ENCODE results near the gene DZIP1L. TPM values are rescaled to one million over a fixed set of nuclear protein-coding genes. Genes with fewer than 3 reads are reported as not detected.

The DZIP1L gene
- polyA plus RNA-seq, 3 donors from 2014 or later = not detected

- H3K9me3 Mint-ChIP-seq = no peaks in the 10 kb centered on the region
- no peak for DNase-seq
- H3K27me3 Mint-ChIP-seq (ENCODE audit: low read depth in 3 of 3) = peaks cover 0 to 6% (median 0%) of the 10 kb centered on the region in 3 donors
- H3K4me3 Mint-ChIP-seq = no peak overlapping the region
- no peaks in the 10 kb centered on the region for H3K36me3 Mint-ChIP-seq
- H3K27ac Mint-ChIP-seq = no peak overlapping the region
- H3K4me1 Mint-ChIP-seq = no peaks in the 10 kb centered on the region
Observed at GRCh38 chr3:138070006-138070405, 45.4 kb downstream of the DZIP1L start.

- no peak overlapping the region for H3K4me3 Mint-ChIP-seq
- H3K27ac Mint-ChIP-seq = no peak overlapping the region
- peaks cover 0 to 6% (median 0%) of the 10 kb centered on the region in 3 donors for H3K27me3 Mint-ChIP-seq (ENCODE audit: low read depth in 3 of 3)
- peak; percentile 31 to 49 (median 40) for DNase-seq
- H3K36me3 Mint-ChIP-seq = no peaks in the 10 kb centered on the region
- H3K4me1 Mint-ChIP-seq = no peaks in the 10 kb centered on the region
- no peaks in the 10 kb centered on the region for H3K9me3 Mint-ChIP-seq
Observed at GRCh38 chr3:138068579-138069174, 46.7 kb downstream of the DZIP1L start.

DNA sequence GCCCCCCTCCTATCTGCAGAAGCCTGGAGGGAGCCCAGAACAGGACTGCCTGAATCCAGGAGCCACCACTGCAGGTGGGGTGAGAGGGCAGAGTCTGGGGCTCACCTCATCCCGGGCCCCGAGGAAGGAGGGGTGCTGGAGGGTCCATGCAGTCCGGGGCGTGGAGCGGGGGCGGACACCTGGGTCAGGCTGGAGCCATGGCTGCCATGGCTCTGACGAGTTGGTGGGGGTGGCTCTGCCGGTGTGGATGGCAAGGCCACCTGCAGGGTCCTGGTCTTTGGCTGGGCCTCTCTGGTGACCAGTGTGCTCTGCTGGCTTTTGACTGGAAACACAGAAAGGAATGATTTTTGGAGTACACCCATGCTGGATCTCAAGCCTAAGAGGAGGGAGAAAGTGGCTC lies 47.4 kb downstream of the DZIP1L start:
- H3K9me3 Mint-ChIP-seq = no peaks in the 10 kb centered on the region
- H3K36me3 Mint-ChIP-seq = no peaks in the 10 kb centered on the region
- no peak overlapping the region for H3K27ac Mint-ChIP-seq
- no peaks in the 10 kb centered on the region for H3K4me1 Mint-ChIP-seq
- no peak overlapping the region for H3K4me3 Mint-ChIP-seq
- DNase-seq = no peak
- H3K27me3 Mint-ChIP-seq (ENCODE audit: low read depth in 3 of 3) = peaks cover 0 to 6% (median 0%) of the 10 kb centered on the region in 3 donors

DNA sequence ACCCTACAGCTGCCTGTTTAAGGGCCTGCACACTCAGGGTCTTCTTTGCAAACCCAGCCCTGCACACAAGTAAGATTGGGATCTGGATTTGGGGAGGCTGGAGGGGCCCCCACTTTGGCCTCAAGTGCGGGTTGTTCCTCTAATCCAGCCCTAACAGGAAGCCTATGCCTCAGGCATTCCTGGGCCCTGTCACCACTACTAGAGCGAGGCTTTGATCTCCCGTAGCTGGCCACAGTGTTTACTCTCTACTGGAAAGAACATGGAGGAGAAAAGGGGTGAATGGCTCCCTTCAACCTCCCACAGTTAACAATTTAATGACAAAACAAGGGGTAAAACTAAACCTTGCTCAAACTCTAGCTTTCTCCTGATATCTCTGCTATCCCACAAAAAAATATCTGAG lies 48.4 kb downstream of the DZIP1L start:
- no peak overlapping the region for H3K4me3 Mint-ChIP-seq
- H3K27me3 Mint-ChIP-seq (ENCODE audit: low read depth in 3 of 3) = no peaks in the 10 kb centered on the region
- no peak overlapping the region for H3K27ac Mint-ChIP-seq
- H3K4me1 Mint-ChIP-seq = no peaks in the 10 kb centered on the region
- no peak for DNase-seq
- H3K9me3 Mint-ChIP-seq = no peaks in the 10 kb centered on the region
- no peaks in the 10 kb centered on the region for H3K36me3 Mint-ChIP-seq

DNA sequence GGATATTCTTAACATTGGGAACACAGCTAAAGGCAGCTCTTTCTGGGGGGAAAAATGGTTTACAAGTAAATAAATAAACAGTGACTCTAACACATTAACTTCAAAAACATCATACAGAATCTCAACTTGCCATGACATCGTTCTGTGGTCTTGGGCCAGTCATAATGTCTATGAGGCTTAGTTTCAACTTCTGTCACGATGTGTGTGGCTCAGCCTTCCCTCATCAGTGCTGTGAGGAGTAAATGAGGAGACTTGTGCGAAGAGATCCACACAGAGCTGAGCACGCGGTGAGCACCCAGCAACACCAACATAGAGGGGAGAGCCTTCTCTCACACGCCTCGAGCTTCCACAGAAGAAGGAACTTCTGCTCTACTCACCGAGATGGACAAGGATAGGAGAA lies 49.0 kb downstream of the DZIP1L start:
- H3K36me3 Mint-ChIP-seq = no peaks in the 10 kb centered on the region
- H3K9me3 Mint-ChIP-seq = no peaks in the 10 kb centered on the region
- H3K27ac Mint-ChIP-seq = no peak overlapping the region
- H3K4me1 Mint-ChIP-seq = no peaks in the 10 kb centered on the region
- H3K4me3 Mint-ChIP-seq = no peak overlapping the region
- no peaks in the 10 kb centered on the region for H3K27me3 Mint-ChIP-seq (ENCODE audit: low read depth in 3 of 3)
- no peak for DNase-seq

DNA sequence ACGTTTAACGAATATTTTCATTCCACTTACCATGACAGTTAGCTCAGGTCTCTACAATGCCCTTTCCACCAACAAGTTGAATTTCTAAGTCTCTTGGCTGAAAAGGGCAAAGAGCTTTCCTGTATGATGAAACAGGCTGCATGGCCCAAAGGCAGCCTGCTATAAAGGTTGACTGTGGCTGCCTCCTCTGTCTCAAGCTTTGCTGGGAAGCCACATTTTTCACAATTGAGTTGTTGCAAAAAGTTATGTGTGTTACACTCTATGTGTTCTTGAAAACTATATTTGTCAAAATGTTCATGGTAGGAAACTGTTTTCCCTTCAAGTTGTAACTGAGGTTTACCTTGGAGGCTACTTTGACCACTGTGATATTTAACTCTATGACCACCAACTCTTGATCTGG lies 49.5 kb downstream of the DZIP1L start:
- Mint-ChIP-seq H3K36me3 (no peaks in the 10 kb centered on the region), H3K4me1 (no peaks in the 10 kb centered on the region), H3K27ac (no peak overlapping the region), H3K27me3 (ENCODE audit: low read depth in 3 of 3) (no peaks in the 10 kb centered on the region), H3K9me3 (no peaks in the 10 kb centered on the region), H3K4me3 (no peak overlapping the region)
- DNase-seq = no peak

- peaks cover 0 to 6% (median 0%) of the 10 kb centered on the region in 3 donors for H3K27me3 Mint-ChIP-seq (ENCODE audit: low read depth in 3 of 3)
- no peaks in the 10 kb centered on the region for H3K4me1 Mint-ChIP-seq
Observed at GRCh38 chr3:138063416-138063815, 52.0 kb downstream of the DZIP1L start.

GRCh38 chr3:138062626-138063025 lies 52.8 kb downstream of the DZIP1L start:
- DNase-seq = no peak
- peaks cover 0 to 6% (median 0%) of the 10 kb centered on the region in 3 donors for H3K27me3 Mint-ChIP-seq (ENCODE audit: low read depth in 3 of 3)
- no peaks in the 10 kb centered on the region for H3K36me3 Mint-ChIP-seq
- H3K27ac Mint-ChIP-seq = no peak overlapping the region
- no peak overlapping the region for H3K4me3 Mint-ChIP-seq
- H3K9me3 Mint-ChIP-seq = no peaks in the 10 kb centered on the region
- H3K4me1 Mint-ChIP-seq = no peaks in the 10 kb centered on the region

More at GRCh38 chr3:138063416-138063815, 52.0 kb downstream of the DZIP1L start:
- Mint-ChIP-seq H3K36me3 (no peaks in the 10 kb centered on the region), H3K4me3 (no peak overlapping the region), H3K27ac (no peak overlapping the region), H3K9me3 (no peaks in the 10 kb centered on the region)
- no peak for DNase-seq

DNA sequence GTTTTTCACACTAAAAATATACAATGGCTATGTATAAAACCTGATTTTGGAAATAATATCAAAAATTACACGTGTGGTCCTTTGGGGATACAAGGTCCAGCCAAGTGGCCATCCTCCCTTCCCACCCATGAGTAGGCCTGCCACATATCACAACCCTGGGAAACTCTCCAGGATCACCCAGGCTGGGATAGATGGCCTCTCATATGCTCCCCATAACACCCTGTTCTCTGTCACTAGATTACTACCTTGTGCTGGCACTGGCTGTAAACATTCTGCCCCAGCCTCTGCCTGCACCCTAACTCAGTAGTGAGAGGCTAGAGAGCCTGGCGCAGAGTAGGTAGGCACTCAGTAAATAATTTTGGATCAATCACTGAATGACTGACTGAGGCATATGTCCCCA lies 53.4 kb downstream of the DZIP1L start:
- no peak overlapping the region for H3K4me3 Mint-ChIP-seq

DNA sequence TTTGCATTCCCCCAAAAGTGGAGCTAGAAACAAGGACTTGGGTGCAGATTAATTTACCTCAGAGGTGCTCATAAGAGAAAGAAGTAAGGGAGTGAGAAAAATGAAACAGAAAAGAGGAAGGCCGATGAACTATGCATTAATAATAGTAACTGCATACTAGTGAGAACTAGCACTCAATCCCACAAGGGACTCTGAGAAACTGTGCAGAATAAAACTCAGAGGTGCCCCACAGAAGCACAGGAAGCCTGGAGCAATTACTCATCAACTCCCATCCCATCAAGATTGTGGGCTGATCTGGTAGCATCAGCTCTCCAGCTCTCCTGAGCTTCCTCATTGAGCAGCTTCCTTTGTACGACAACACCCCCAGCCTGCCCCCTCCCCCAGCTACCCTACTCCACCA lies 54.6 kb downstream of the DZIP1L start:
- peaks cover 0 to 6% (median 0%) of the 10 kb centered on the region in 3 donors for H3K27me3 Mint-ChIP-seq (ENCODE audit: low read depth in 3 of 3)
- no peak for DNase-seq
- no peaks in the 10 kb centered on the region for H3K36me3 Mint-ChIP-seq
- no peak overlapping the region for H3K4me3 Mint-ChIP-seq
- no peaks in the 10 kb centered on the region for H3K9me3 Mint-ChIP-seq
- H3K4me1 Mint-ChIP-seq = no peaks in the 10 kb centered on the region
- H3K27ac Mint-ChIP-seq = no peak overlapping the region

More for the DNA sequence above, 53.4 kb downstream of the DZIP1L start:
- Mint-ChIP-seq H3K4me1 (no peaks in the 10 kb centered on the region), H3K36me3 (no peaks in the 10 kb centered on the region), H3K27ac (no peak overlapping the region), H3K9me3 (no peaks in the 10 kb centered on the region), H3K27me3 (ENCODE audit: low read depth in 3 of 3) (peaks cover 0 to 6% (median 0%) of the 10 kb centered on the region in 3 donors)
- DNase-seq = no peak

- Mint-ChIP-seq H3K36me3 (no peaks in the 10 kb centered on the region), H3K9me3 (no peaks in the 10 kb centered on the region), H3K27ac (no peak overlapping the region), H3K4me3 (no peak overlapping the region), H3K27me3 (ENCODE audit: low read depth in 3 of 3) (peaks cover 0 to 6% (median 0%) of the 10 kb centered on the region in 3 donors), H3K4me1 (no peaks in the 10 kb centered on the region)
- DNase-seq = no peak
Observed at GRCh38 chr3:138059261-138059660, 56.1 kb downstream of the DZIP1L start.

DNA sequence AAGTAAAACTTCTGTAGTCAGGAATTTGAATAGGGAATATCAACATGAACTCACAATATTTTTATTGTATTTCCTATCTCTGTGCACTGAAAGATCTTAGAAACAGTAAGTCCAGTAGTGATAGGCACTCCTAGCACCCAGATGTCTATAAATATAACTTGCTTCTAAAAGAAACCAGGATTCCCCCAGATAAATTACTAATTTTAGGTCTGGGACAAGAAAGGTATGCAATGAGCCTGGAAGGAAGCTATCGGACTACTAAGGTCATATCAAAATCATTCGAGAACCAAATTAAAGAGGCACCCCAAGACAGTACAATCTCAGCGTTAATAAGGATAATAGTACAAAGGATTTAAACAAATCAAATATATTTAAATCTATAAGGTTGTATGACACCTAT lies 58.0 kb downstream of the DZIP1L start:
- Mint-ChIP-seq H3K4me1 (no peaks in the 10 kb centered on the region), H3K4me3 (no peak overlapping the region), H3K27me3 (ENCODE audit: low read depth in 3 of 3) (peaks cover 0 to 6% (median 1%) of the 10 kb centered on the region in 3 donors), H3K9me3 (peaks cover 0 to 3% (median 0%) of the 10 kb centered on the region in 6 donors), H3K27ac (no peak overlapping the region), H3K36me3 (no peaks in the 10 kb centered on the region)
- DNase-seq = no peak

DNA sequence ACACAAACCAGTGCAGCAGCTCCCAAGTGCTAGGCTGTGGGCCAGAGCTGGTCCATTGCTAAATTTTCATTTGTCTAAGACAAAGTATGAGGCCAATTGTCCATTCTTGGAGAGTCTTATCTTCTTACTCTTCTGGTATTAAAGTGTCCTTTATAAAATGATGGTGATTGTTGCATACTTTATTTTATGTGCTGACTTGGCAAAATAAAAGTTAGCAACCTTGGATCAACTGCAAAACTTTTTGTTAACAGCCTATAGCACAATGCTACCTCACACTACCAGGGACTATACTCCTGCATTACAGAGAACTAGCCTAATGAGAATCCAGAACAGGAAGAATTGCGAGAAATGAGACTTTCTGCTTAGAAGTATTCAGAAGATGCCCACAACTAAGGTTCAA lies 61.4 kb downstream of the DZIP1L start:
- H3K4me1 Mint-ChIP-seq = no peaks in the 10 kb centered on the region
- no peak overlapping the region for H3K4me3 Mint-ChIP-seq
- no peak for DNase-seq
- H3K9me3 Mint-ChIP-seq = peaks cover 0 to 5% (median 3%) of the 10 kb centered on the region in 6 donors
- H3K36me3 Mint-ChIP-seq = no peaks in the 10 kb centered on the region
- peaks cover under 1 to 4% (median 1%) of the 10 kb centered on the region in 3 donors for H3K27me3 Mint-ChIP-seq (ENCODE audit: low read depth in 3 of 3)
- H3K27ac Mint-ChIP-seq = no peak overlapping the region

- H3K9me3 Mint-ChIP-seq = peaks cover 0 to 5% (median 3%) of the 10 kb centered on the region in 6 donors
- H3K4me3 Mint-ChIP-seq = no peak overlapping the region
- H3K27me3 Mint-ChIP-seq (ENCODE audit: low read depth in 3 of 3) = peaks cover 1 to 2% (median 2%) of the 10 kb centered on the region in 3 donors
- no peak overlapping the region for H3K27ac Mint-ChIP-seq
- H3K36me3 Mint-ChIP-seq = no peaks in the 10 kb centered on the region
- no peaks in the 10 kb centered on the region for H3K4me1 Mint-ChIP-seq
- DNase-seq = no peak
Observed at GRCh38 chr3:138051947-138052802, 63.2 kb downstream of the DZIP1L start.

Data from immature natural killer cell (primary cell).